Mammary epithelial cell (primary cell): ENCODE data around the gene PCNP.
"Not testable (repeated sequence)": the region's sequence is repeated elsewhere in the genome, so short reads cannot be mapped to it uniquely, and the experiment has no call there.

ENCODE experiments used
- CTCF ChIP-seq, 2 donors: IDR thresholded peaks in 1 of 2; conservative IDR thresholded peaks in 1 of 2; 2 replicates each; pipeline ENCODE4 v1.5.1; 2011 to 2012; ENCODE audit warnings: inconsistent platforms in 2 of 2, low read length in 2 of 2, mild to moderate bottlenecking in 2 of 2, control low read depth in 1 of 2, low read depth in 1 of 2; ENCODE audit not compliant: insufficient read depth in 1 of 2; ENCODE audit errors: extremely low read depth in 1 of 2
- EZH2 ChIP-seq: IDR thresholded peaks from 2 replicates; pipeline ENCODE4 v1.6.1; 2012; ENCODE audit warnings: low read length, inconsistent platforms, borderline replicate concordance

- not testable (repeated sequence) for TF ChIP-seq CTCF (conservative IDR thresholded peaks at IDR 0.05 in 1 of 2, IDR thresholded peaks at IDR 0.05 in 1 of 2; ENCODE audit: extremely low read depth in 1 of 2, insufficient read depth in 1 of 2, low read depth in 1 of 2, low read length in 2 of 2); EZH2
Measured at GRCh38 chr3:101551359-101552081, 22.5 kb upstream of the PCNP start.
